PFSK-1 (cell line): ENCODE data around the gene ADAM20.

Experiments
- TAF1 ChIP-seq: IDR thresholded peaks from 2 replicates; pipeline ENCODE4 v1.6.1; 2012; ENCODE audit warnings: low read length, control low read depth, borderline replicate concordance; ENCODE audit not compliant: insufficient read depth
- TF ChIP-seq, protein P1 (sequence below), 2 experiments: IDR thresholded peaks; 2 replicates each; pipeline versions ENCODE4 v1.6.1 to v1.8.0; 2011 to 2012; ENCODE audit warnings: low read depth in 2 of 2, low read length in 2 of 2, control low read depth in 1 of 2, inconsistent platforms in 1 of 2, mild to moderate bottlenecking in 1 of 2, moderate library complexity in 1 of 2; ENCODE audit not compliant: insufficient read depth in 1 of 2

DNA sequence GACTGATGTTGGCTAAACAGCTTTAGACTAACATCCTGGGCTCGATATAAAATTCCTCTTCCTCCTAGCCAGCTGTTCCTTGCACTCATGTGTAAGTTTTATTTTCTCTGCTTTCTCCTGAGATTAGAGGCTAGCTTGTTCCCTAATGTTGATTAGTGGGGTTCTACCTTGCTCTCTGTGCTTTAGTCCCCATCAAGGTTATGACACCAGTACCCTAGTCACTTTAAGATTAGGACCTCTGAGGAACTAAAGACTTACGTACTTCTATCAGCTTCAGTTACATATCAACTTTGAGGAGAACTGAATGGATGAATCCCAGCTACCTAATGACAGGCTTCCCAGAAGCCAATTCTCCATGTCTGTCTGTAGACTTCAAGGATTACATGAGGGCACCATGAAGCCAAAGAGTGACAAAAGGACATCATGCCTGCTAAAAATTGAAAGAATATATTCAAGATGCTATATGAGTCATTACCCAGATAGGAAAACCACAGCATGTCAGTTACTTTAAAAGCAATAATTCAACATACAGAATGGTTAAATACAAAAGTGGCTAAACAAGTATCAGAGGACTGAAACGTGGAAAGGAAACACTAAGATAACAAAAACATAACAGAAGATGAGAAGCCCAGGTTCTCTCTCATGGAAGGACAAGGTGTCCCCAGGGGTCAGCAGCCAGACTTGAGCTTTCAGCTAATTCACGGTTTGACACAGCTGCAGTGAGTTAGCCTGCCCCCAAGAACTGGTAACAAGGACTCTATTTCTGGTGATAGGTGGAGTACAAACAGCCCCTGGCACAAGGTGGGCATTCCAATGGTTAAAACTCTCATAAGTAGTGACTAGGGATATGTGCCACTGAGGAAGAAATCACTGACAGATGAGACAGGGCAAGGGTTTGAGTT is 20.4 kb downstream of the ADAM20 start:
- TF ChIP-seq TAF1 = no peak
- TF ChIP-seq, protein P1, sequence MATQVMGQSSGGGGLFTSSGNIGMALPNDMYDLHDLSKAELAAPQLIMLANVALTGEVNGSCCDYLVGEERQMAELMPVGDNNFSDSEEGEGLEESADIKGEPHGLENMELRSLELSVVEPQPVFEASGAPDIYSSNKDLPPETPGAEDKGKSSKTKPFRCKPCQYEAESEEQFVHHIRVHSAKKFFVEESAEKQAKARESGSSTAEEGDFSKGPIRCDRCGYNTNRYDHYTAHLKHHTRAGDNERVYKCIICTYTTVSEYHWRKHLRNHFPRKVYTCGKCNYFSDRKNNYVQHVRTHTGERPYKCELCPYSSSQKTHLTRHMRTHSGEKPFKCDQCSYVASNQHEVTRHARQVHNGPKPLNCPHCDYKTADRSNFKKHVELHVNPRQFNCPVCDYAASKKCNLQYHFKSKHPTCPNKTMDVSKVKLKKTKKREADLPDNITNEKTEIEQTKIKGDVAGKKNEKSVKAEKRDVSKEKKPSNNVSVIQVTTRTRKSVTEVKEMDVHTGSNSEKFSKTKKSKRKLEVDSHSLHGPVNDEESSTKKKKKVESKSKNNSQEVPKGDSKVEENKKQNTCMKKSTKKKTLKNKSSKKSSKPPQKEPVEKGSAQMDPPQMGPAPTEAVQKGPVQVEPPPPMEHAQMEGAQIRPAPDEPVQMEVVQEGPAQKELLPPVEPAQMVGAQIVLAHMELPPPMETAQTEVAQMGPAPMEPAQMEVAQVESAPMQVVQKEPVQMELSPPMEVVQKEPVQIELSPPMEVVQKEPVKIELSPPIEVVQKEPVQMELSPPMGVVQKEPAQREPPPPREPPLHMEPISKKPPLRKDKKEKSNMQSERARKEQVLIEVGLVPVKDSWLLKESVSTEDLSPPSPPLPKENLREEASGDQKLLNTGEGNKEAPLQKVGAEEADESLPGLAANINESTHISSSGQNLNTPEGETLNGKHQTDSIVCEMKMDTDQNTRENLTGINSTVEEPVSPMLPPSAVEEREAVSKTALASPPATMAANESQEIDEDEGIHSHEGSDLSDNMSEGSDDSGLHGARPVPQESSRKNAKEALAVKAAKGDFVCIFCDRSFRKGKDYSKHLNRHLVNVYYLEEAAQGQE (IDR thresholded peaks at IDR 0.05; ENCODE audit: insufficient read depth in 1 of 2, low read depth in 2 of 2, low read length in 2 of 2) = no peak
